Activated naive CD4-positive, alpha-beta T cell treated with anti-CD3 and anti-CD28 coated beads, Interleukin-2, amount 50 U/mL, for 72 hours (primary cell): ENCODE data around the gene ETV3. TPM values are rescaled to one million over a fixed set of nuclear protein-coding genes. Genes with fewer than 3 reads are reported as not detected.

Source experiments
- total RNA-seq, 2 donors: library from RNA; stranded (reverse); gene quantifications; one replicate each; pipeline ENCODE4 v1.2.3, GENCODE V29; 2022

Gene ETV3
- total RNA-seq, 2 donors from 2014 or later = 27.0 to 49.3 TPM

Other genes with a start within 250 kb of the ETV3 start
- under 1 TPM; 0.09 to 0.53 TPM for gene PEAR1, start 244.7 kb downstream of the ETV3 start, total RNA-seq
- gene LRRC71, start 217.8 kb downstream of the ETV3 start, total RNA-seq = not detected
- 1 to 10 TPM; 3.5 to 5.8 TPM for gene ARHGEF11, start 92.7 kb downstream of the ETV3 start, total RNA-seq
- gene ETV3L, start 38.6 kb downstream of the ETV3 start, total RNA-seq = not detected